Measurements from ENCODE around the gene PGGT1B. TPM values are rescaled to one million over a fixed set of nuclear protein-coding genes. Genes with fewer than 3 reads are reported as not detected.

The PGGT1B gene
- total RNA-seq, 4 donors from 2014 or later = 8.7 to 16.5 (median 14.8) TPM

GRCh38 chr5:115298811-115299210 lies 36.1 kb upstream of the PGGT1B start:
- H3K4me3 ChIP-seq (ENCODE audit: low read depth, poor library complexity, severe bottlenecking) = no peak overlapping the region
- DNase-seq (ENCODE audit: low spot score in 2 of 2) = no peak
- intact Hi-C loops (cut with DNase I; ENCODE audit: low total_unique reads) = no loop called here
- WGBS, 2 donors = 63 to 65% methylated on average over 1 of the region's 1 CpG
- TF ChIP-seq CTCF (IDR thresholded peaks at IDR 0.05) = no peak

- intact Hi-C loops (cut with DNase I; ENCODE audit: low total_unique reads) = no loop called here
- H3K4me3 ChIP-seq (ENCODE audit: low read depth, poor library complexity, severe bottlenecking) = no peak overlapping the region
- WGBS, 2 donors = 26 to 37% methylated on average over 5 of the region's 5 CpGs
- no peak for DNase-seq (ENCODE audit: low spot score in 2 of 2)
- TF ChIP-seq POLR2A (IDR thresholded peaks at IDR 0.05) (no peak), CTCF (IDR thresholded peaks at IDR 0.05) (no peak)
These were observed 34.4 kb upstream of the PGGT1B start for GRCh38 chr5:115297031-115297430.

- TF ChIP-seq POLR2A (IDR thresholded peaks at IDR 0.05) (no peak), CTCF (IDR thresholded peaks at IDR 0.05) (no peak)
- WGBS, 2 donors = 0 to 1% methylated on average over 21 to 25 of the region's 86 CpGs
- peak; percentile 57 to 95 for DNase-seq (ENCODE audit: low spot score in 2 of 2)
- H3K4me3 ChIP-seq (ENCODE audit: low read depth, poor library complexity, severe bottlenecking) = peak within 1 kb of the TSS; percentile 47
- intact Hi-C loops (cut with DNase I; ENCODE audit: low total_unique reads) = no loop called here
These were observed 33.7 kb upstream of the PGGT1B start, which contains the start of gene CCDC112 for GRCh38 chr5:115296124-115297022. Gene CCDC112, minus strand, starts transcription at chr5:115296654. Its CDS starts 111 bp downstream, at chr5:115296543.

- no peak for TF ChIP-seq CTCF (IDR thresholded peaks at IDR 0.05)
- TF ChIP-seq POLR2A (IDR thresholded peaks at IDR 0.05) = no peak
- intact Hi-C loops (cut with DNase I; ENCODE audit: low total_unique reads) = no loop called here
- no peak for DNase-seq (ENCODE audit: low spot score in 2 of 2)
- peak overlapping the region; percentile 47 for H3K4me3 ChIP-seq (ENCODE audit: low read depth, poor library complexity, severe bottlenecking)
- WGBS, 2 donors = 5 to 18% methylated on average over 11 of the region's 11 CpGs
These were observed 33.1 kb upstream of the PGGT1B start for GRCh38 chr5:115295777-115296123.

- intact Hi-C loops (cut with DNase I; ENCODE audit: low total_unique reads) = no loop called here
- H3K4me3 ChIP-seq (ENCODE audit: low read depth, poor library complexity, severe bottlenecking) = no peak overlapping the region
- DNase-seq (ENCODE audit: low spot score in 2 of 2) = no peak
- no peak for TF ChIP-seq CTCF (IDR thresholded peaks at IDR 0.05)
These were observed 28.7 kb upstream of the PGGT1B start for GRCh38 chr5:115291397-115291796.

- WGBS, 2 donors = 82 to 88% methylated on average over 4 of the region's 4 CpGs
- intact Hi-C loops (cut with DNase I; ENCODE audit: low total_unique reads) = no loop called here
- H3K4me3 ChIP-seq (ENCODE audit: low read depth, poor library complexity, severe bottlenecking) = no peak overlapping the region
- TF ChIP-seq POLR2A (IDR thresholded peaks at IDR 0.05) = no peak
- TF ChIP-seq CTCF (IDR thresholded peaks at IDR 0.05) = no peak
- no peak for DNase-seq (ENCODE audit: low spot score in 2 of 2)
These were observed 26.4 kb upstream of the PGGT1B start for GRCh38 chr5:115289104-115289503.

Data from lower leg skin (tissue), 4 donors.